Cardiac muscle cell (in vitro differentiated cells and primary cell): ENCODE data around the gene FTL. TPM values are rescaled to one million over a fixed set of nuclear protein-coding genes. Genes with fewer than 3 reads are reported as not detected.

Experiments used
- DNase-seq, 2 donors: peaks; one replicate each; pipeline versions ENCODE4 v3.0.0 to v3.0.0-alpha.2; 2010 to 2017; ENCODE audit warnings: low read depth in 1 of 2, low spot score in 1 of 2
- H3K27ac ChIP-seq: fragments of 200-600 bp; sonication (generic); 2 replicates; pipeline ENCODE4 v1.5.1; 2016
- H3K27me3 ChIP-seq: fragments of 200-600 bp; sonication (generic); 2 replicates; pipeline ENCODE4 v1.6.0; 2016; ENCODE audit warnings: control low read depth
- H3K36me3 ChIP-seq: fragments of 200-600 bp; sonication (generic); 2 replicates; pipeline ENCODE4 v1.5.1; 2016; ENCODE audit warnings: control low read depth
- H3K4me1 ChIP-seq: fragments of 200-600 bp; sonication (generic); 2 replicates; pipeline ENCODE4 v1.8.1; 2017; ENCODE audit warnings: low read depth, mild to moderate bottlenecking, mixed run types
- H3K4me3 ChIP-seq: fragments of 200-600 bp; sonication (generic); 2 replicates; pipeline ENCODE4 v1.5.1; 2016; ENCODE audit warnings: mild to moderate bottlenecking
- H3K9me3 ChIP-seq: fragments of 200-600 bp; sonication (generic); 2 replicates; pipeline ENCODE4 v1.5.1; 2017; ENCODE audit warnings: low read depth, mild to moderate bottlenecking, control low read depth
- polyA plus RNA-seq: library from polyadenylated mRNA; unstranded; fragments of >200 nt; fragmentation: Nextera tagmentation; extraction: Ambion mirVana; gene quantifications from 2 replicates; pipeline ENCODE4 v1.2.1, GENCODE V29; 2016
- total RNA-seq: library from RNA; depleted of rRNA; stranded (reverse); fragments of >200 nt; gene quantifications from 2 replicates; pipeline ENCODE4 v1.2.3, GENCODE V29; 2016
- TF ChIP-seq, protein P1 (sequence below): IDR thresholded peaks from 2 replicates; pipeline ENCODE4 v1.5.1; 2012; ENCODE audit warnings: low read depth, mild to moderate bottlenecking, low read length

Gene FTL
- total and polyA plus RNA-seq, 2 experiments from 2014 or later = 760 to 1,335 TPM

DNA sequence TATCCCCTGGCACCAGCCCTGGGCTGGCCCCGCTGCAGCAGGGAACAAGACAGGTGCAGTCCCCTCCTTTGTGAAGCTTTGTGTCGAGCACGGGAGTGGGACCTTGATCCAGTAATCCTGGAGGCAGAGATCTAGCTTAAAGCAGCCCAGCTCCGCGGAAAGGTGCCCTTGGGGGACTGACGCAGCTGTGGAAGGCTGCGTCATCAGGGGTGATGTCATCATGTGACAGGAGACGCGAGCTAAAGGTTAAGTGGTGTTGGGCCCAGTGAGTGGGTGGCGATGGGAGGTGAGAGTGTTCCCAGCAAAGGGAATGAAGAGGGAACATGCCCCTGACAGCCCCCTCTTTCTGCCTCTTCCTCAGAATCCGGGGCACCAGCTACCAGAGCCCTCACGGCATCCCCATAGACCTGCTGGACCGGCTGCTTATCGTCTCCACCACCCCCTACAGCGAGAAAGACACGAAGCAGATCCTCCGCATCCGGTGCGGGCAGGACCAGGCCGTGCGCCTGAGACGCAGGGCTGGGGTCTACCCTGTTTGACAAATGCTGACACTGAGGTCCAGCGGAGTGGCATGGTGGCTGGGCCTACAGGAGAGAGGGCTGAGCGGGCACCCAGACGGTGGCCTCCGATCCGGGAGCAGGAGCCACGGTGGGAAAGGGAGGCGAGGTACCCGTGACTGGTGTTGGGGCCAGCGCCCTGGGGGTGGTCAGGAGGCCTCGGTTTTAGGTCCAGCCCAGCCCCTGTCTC, 49.2 kb downstream of the FTL start:
- no peaks in the 10 kb centered on the region for H3K4me1 ChIP-seq
- no peak overlapping the region for H3K27ac ChIP-seq
- H3K36me3 ChIP-seq = peaks cover 14% of the 10 kb centered on the region
- no peaks in the 10 kb centered on the region for H3K9me3 ChIP-seq
- DNase-seq = no peak
- no peaks in the 10 kb centered on the region for H3K27me3 ChIP-seq
- H3K4me3 ChIP-seq = no peak overlapping the region
- TF ChIP-seq, protein P1, sequence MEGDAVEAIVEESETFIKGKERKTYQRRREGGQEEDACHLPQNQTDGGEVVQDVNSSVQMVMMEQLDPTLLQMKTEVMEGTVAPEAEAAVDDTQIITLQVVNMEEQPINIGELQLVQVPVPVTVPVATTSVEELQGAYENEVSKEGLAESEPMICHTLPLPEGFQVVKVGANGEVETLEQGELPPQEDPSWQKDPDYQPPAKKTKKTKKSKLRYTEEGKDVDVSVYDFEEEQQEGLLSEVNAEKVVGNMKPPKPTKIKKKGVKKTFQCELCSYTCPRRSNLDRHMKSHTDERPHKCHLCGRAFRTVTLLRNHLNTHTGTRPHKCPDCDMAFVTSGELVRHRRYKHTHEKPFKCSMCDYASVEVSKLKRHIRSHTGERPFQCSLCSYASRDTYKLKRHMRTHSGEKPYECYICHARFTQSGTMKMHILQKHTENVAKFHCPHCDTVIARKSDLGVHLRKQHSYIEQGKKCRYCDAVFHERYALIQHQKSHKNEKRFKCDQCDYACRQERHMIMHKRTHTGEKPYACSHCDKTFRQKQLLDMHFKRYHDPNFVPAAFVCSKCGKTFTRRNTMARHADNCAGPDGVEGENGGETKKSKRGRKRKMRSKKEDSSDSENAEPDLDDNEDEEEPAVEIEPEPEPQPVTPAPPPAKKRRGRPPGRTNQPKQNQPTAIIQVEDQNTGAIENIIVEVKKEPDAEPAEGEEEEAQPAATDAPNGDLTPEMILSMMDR = no peak

- Histone ChIP-seq H3K36me3 (peaks cover 14% of the 10 kb centered on the region), H3K4me1 (no peaks in the 10 kb centered on the region), H3K4me3 (no peak overlapping the region), H3K27me3 (no peaks in the 10 kb centered on the region), H3K9me3 (no peaks in the 10 kb centered on the region), H3K27ac (no peak overlapping the region)
- TF ChIP-seq, protein P1 = no peak
- DNase-seq = no peak
Observed at GRCh38 chr19:49014870-49015255, 49.8 kb downstream of the FTL start.

- Histone ChIP-seq H3K27me3 (no peaks in the 10 kb centered on the region), H3K4me1 (no peaks in the 10 kb centered on the region), H3K4me3 (no peak overlapping the region), H3K27ac (no peak overlapping the region), H3K9me3 (no peaks in the 10 kb centered on the region), H3K36me3 (peaks cover 9% of the 10 kb centered on the region)
- TF ChIP-seq, protein P1 = no peak
- DNase-seq = no peak
Observed at GRCh38 chr19:49016067-49016839, 51.1 kb downstream of the FTL start.

Other genes with a start within 250 kb of the FTL start
- 3.5 and 4.7 TPM in 2 replicates for gene MAMSTR, start 245.6 kb upstream of the FTL start, total RNA-seq
- 6.1 and 6.3 TPM in 2 replicates for gene MAMSTR, start 245.6 kb upstream of the FTL start, polyA plus RNA-seq
- gene RASIP1, start 224.7 kb upstream of the FTL start, total RNA-seq = 3.2 and 5.5 TPM in 2 replicates
- gene RASIP1, start 224.7 kb upstream of the FTL start, polyA plus RNA-seq = 1.5 and 2.9 TPM in 2 replicates
- not detected in 2 replicates for gene IZUMO1, start 218.4 kb upstream of the FTL start, total RNA-seq
- 0.94 TPM in 1 of 2 replicates, not detected in the other for gene IZUMO1, start 218.4 kb upstream of the FTL start, polyA plus RNA-seq
- 0.14 and 0.21 TPM in 2 replicates for gene FUT1, start 212.7 kb upstream of the FTL start, total RNA-seq
- gene FUT1, start 212.7 kb upstream of the FTL start, polyA plus RNA-seq = not detected in 2 replicates
- gene FGF21, start 209.8 kb upstream of the FTL start, total RNA-seq = not detected in 2 replicates
- not detected in 2 replicates for gene FGF21, start 209.8 kb upstream of the FTL start, polyA plus RNA-seq
- 127 and 144 TPM in 2 replicates for gene BCAT2, start 154.3 kb upstream of the FTL start, total RNA-seq
- 154 and 157 TPM in 2 replicates for gene BCAT2, start 154.3 kb upstream of the FTL start, polyA plus RNA-seq
- gene HSD17B14, start 128.8 kb upstream of the FTL start, total RNA-seq = 27.5 and 43.1 TPM in 2 replicates
- gene HSD17B14, start 128.8 kb upstream of the FTL start, polyA plus RNA-seq = 31.7 and 35.1 TPM in 2 replicates
- 22.5 and 27.1 TPM in 2 replicates for gene PLEKHA4, start 96.7 kb upstream of the FTL start, total RNA-seq
- 29.4 and 37.1 TPM in 2 replicates for gene PLEKHA4, start 96.7 kb upstream of the FTL start, polyA plus RNA-seq
- 54.1 and 85.1 TPM in 2 replicates for gene PPP1R15A, start 92.9 kb upstream of the FTL start, total RNA-seq
- gene PPP1R15A, start 92.9 kb upstream of the FTL start, polyA plus RNA-seq = 87.6 and 95.7 TPM in 2 replicates
- 0.25 and 2.0 TPM in 2 replicates for gene TULP2, start 66.6 kb upstream of the FTL start, total RNA-seq
- gene TULP2, start 66.6 kb upstream of the FTL start, polyA plus RNA-seq = 0.26 and 1.0 TPM in 2 replicates
- gene NUCB1, start 65.0 kb upstream of the FTL start, total RNA-seq = 274 and 337 TPM in 2 replicates
- gene NUCB1, start 65.0 kb upstream of the FTL start, polyA plus RNA-seq = 230 and 290 TPM in 2 replicates
- 2.2 and 4.8 TPM in 2 replicates for gene DHDH, start 31.6 kb upstream of the FTL start, total RNA-seq
- gene DHDH, start 31.6 kb upstream of the FTL start, polyA plus RNA-seq = 7.0 and 10.2 TPM in 2 replicates
- 64.2 and 126 TPM in 2 replicates for gene BAX, start 10.4 kb upstream of the FTL start, total RNA-seq
- gene BAX, start 10.4 kb upstream of the FTL start, polyA plus RNA-seq = 68.7 and 95.2 TPM in 2 replicates
- 155 and 165 TPM in 2 replicates for gene GYS1, start 28.0 kb downstream of the FTL start, total RNA-seq
- gene GYS1, start 28.0 kb downstream of the FTL start, polyA plus RNA-seq = 175 and 195 TPM in 2 replicates
- gene RUVBL2, start 28.6 kb downstream of the FTL start, total RNA-seq = 240 and 294 TPM in 2 replicates
- 128 and 167 TPM in 2 replicates for gene RUVBL2, start 28.6 kb downstream of the FTL start, polyA plus RNA-seq
- gene LHB, start 51.8 kb downstream of the FTL start, total RNA-seq = 1.8 TPM in 1 of 2 replicates, not detected in the other
- 2.7 TPM in 1 of 2 replicates, not detected in the other for gene LHB, start 51.8 kb downstream of the FTL start, polyA plus RNA-seq
- gene CGB3, start 59.0 kb downstream of the FTL start, total RNA-seq = not detected in 2 replicates
- gene CGB3, start 59.0 kb downstream of the FTL start, polyA plus RNA-seq = 0.26 TPM in 1 of 2 replicates, not detected in the other
- not detected in 2 replicates for gene CGB2, start 66.6 kb downstream of the FTL start, total RNA-seq
- gene CGB2, start 66.6 kb downstream of the FTL start, polyA plus RNA-seq = 1.5 TPM in 1 of 2 replicates, not detected in the other
- not detected in 2 replicates for gene CGB1, start 71.6 kb downstream of the FTL start, total RNA-seq
- not detected in 2 replicates for gene CGB1, start 71.6 kb downstream of the FTL start, polyA plus RNA-seq
- not detected in 2 replicates for gene CGB5, start 78.5 kb downstream of the FTL start, total RNA-seq
- not detected in 2 replicates for gene CGB5, start 78.5 kb downstream of the FTL start, polyA plus RNA-seq
- not detected in 2 replicates for gene CGB8, start 83.8 kb downstream of the FTL start, total RNA-seq
- gene CGB8, start 83.8 kb downstream of the FTL start, polyA plus RNA-seq = not detected in 2 replicates
- gene CGB7, start 92.4 kb downstream of the FTL start, total RNA-seq = 3.9 and 8.3 TPM in 2 replicates
- gene CGB7, start 92.4 kb downstream of the FTL start, polyA plus RNA-seq = 6.5 and 11.5 TPM in 2 replicates
- gene NTF4, start 99.5 kb downstream of the FTL start, total RNA-seq = 11.8 TPM in 2 replicates
- 17.0 and 31.7 TPM in 2 replicates for gene NTF4, start 99.5 kb downstream of the FTL start, polyA plus RNA-seq
- 1.1 and 2.3 TPM in 2 replicates for gene KCNA7, start 107.4 kb downstream of the FTL start, total RNA-seq
- 1.3 and 1.6 TPM in 2 replicates for gene KCNA7, start 107.4 kb downstream of the FTL start, polyA plus RNA-seq
- gene SNRNP70, start 120.1 kb downstream of the FTL start, total RNA-seq = 396 and 598 TPM in 2 replicates
- 470 and 492 TPM in 2 replicates for gene SNRNP70, start 120.1 kb downstream of the FTL start, polyA plus RNA-seq
- 20.0 and 24.5 TPM in 2 replicates for gene LIN7B, start 149.1 kb downstream of the FTL start, total RNA-seq
- 34.6 and 37.8 TPM in 2 replicates for gene LIN7B, start 149.1 kb downstream of the FTL start, polyA plus RNA-seq
- 2.1 and 12.5 TPM in 2 replicates for gene C19orf73, start 153.8 kb downstream of the FTL start, total RNA-seq
- 3.7 and 9.6 TPM in 2 replicates for gene C19orf73, start 153.8 kb downstream of the FTL start, polyA plus RNA-seq
- gene PPFIA3, start 154.2 kb downstream of the FTL start, total RNA-seq = 27.3 and 30.4 TPM in 2 replicates
- gene PPFIA3, start 154.2 kb downstream of the FTL start, polyA plus RNA-seq = 29.3 and 32.5 TPM in 2 replicates
- gene HRC, start 190.1 kb downstream of the FTL start, total RNA-seq = 255 and 389 TPM in 2 replicates
- gene HRC, start 190.1 kb downstream of the FTL start, polyA plus RNA-seq = 184 and 255 TPM in 2 replicates
- 51.3 and 106 TPM in 2 replicates for gene TRPM4, start 192.5 kb downstream of the FTL start, total RNA-seq
- gene TRPM4, start 192.5 kb downstream of the FTL start, polyA plus RNA-seq = 74.2 and 119 TPM in 2 replicates